Activated naive CD8-positive, alpha-beta T cell treated with anti-CD3 and anti-CD28 coated beads, Interleukin-2, amount 50 U/mL, for 16 hours (primary cell): ENCODE results near the gene NRXN3.
"Not testable (repeated sequence)": the region's sequence is repeated elsewhere in the genome, so short reads cannot be mapped to it uniquely, and the experiment has no call there.

ENCODE experiments used
- DNase-seq: peaks from one replicate; pipeline ENCODE4 v3.0.0-alpha.2; 2020; ENCODE audit warnings: low read depth, low spot score

NRXN3 gene

DNA sequence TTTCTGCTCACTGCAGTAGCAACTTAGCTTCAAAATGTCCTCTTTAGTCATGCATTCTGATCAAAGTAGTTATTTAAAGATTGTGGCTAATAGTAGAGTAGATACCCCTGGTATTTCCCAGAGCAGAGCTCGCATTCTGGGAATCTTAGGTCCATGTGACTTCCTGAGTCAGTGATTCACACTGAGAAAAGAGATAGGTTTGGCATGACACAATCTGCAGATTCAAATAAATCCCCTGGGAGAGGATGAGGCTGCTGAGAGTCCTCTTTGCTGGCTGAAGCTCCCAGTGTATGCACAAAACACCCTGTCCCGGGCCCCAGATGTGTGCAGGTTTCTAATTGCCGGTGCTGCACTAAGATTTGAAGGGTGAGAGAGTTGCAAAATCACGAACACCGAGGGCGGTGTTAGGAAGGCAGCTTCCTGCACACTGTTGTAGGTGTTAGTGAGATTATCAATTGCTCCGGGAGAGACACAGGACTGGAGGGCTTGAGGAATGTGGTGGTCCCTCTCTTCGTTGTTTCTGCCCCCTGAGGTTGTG is 233.2 kb downstream of the NRXN3 start:
- no peak for DNase-seq

- no peak for DNase-seq
Measured at GRCh38 chr14:78405079-78405856, 235.1 kb downstream of the NRXN3 start.

DNA sequence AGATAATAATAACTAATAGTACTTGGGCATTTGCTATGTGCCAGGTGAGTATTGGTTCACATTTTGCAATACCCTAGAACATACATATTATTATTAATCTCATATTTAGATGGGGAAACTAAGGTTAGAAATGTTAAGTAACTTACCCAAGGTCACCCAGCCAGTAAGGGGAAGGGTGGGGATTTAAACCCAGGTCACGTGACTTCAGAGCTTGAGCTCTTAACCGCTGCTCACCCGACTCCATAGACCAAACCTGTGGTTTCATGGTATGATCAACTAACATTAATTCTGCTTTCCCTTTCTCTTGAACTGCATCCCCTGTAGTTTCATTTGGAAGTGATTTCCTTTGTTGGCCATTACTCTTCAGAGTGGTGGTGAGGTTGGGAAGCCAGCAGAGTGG is 242.3 kb downstream of the NRXN3 start:
- DNase-seq: no peak

- no peak for DNase-seq
Measured at GRCh38 chr14:78414172-78414571, 244.0 kb downstream of the NRXN3 start.

GRCh38 chr14:78417532-78417931 is 247.4 kb downstream of the NRXN3 start:
- DNase-seq: no peak

- DNase-seq: no peak
Measured at GRCh38 chr14:78424311-78424710, 254.1 kb downstream of the NRXN3 start.

DNA sequence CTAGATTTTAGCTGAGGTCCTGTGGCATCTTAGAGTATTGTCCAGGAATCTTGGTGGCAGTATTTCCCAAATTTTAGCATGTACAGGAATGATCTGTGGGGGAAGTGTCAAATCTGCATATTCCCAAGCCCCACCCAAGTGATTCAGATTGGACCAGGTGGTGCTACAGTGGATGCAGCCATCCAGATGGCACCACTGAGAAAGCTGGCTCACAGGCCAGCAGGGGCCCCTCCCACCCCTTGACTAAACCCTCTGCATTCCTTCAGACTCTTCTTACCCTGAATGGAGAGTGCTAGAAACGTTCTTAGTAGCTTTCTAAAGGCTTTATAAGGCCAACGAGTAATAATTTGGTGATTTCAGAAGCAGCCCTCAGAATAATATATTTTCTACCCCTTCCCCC is 255.2 kb downstream of the NRXN3 start:
- DNase-seq: no peak

DNA sequence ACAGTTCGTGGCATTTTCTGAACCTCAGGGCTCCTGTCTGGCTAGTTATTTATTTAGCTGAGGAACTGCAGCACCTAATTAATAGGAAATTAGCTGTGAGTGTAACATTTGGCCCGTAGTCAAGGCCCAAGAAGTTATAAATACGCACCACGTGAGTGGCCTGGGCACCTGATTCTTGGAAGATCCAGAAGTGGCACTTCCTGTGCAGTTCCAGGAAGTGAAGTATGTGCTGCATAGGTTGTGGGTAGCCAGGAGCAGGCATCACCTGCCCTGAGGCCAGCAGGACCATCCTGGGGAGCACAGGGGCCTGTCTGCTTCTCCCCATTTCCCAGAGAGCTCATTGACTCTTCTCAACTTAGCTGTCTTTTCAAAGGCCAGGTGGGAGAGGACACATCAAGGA is 255.6 kb downstream of the NRXN3 start:
- no peak for DNase-seq

DNA sequence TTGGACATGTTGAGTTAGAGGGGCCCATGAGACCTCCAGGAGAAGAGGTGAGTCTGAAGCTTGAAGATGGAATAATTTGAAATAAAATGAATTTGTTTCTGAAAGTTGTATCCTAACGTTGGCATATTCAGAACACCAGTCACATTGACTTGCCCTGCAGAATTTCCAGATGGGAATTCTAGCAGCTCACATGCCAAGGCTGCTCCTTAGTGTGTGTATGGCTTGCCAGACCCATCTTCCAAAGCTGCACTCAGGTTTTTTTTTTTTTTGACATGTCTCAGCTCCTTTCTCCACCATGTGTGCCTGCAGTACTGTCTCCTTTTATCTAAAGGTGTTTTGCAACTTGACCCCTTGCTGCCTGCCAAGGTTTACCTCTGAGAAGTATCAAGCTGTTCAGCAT is 261.9 kb downstream of the NRXN3 start:
- no peak for DNase-seq

- DNase-seq: not testable (repeated sequence)
Measured at GRCh38 chr14:78437448-78437847, 267.3 kb downstream of the NRXN3 start.

GRCh38 chr14:78440356-78440894 is 270.3 kb downstream of the NRXN3 start:
- no peak for DNase-seq

DNA sequence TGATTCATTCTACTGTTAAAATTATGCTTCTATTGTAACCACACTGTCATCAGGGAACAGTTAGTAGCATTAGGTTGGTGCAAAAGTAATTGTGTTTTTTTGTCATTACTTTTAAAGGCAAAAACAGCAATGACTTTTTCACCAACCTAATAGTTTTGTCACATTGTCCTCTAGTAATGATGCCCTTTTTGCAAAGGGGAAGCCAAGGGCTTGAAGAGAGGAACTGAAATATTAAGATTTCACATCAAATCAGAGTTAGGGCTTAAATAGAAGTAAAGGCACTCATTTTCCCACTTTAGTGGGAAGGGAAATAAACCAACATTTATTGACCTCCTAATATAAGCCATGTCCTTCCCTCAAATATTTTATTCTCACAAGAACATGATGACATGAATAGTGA is 273.7 kb downstream of the NRXN3 start:
- no peak for DNase-seq

DNA sequence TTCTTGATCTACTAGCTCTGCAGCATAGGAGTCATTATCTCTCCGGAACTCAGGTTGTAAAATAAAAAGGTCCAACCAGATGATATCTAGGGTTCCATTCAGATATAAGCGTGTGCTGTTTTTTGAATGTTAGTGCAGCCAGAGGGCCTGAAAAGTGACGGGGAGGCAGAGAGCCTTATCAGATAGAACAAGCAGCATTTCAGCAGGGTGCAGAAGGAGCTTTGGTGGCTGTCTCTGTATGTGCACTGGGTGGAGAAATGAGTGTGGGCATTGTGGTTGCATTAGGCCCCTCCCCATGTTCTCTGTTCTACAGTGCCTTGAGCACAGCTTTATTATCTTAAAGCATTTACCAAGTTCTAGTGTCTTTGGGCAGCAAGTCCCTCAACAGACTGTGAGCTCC is 275.1 kb downstream of the NRXN3 start:
- DNase-seq: no peak

DNA sequence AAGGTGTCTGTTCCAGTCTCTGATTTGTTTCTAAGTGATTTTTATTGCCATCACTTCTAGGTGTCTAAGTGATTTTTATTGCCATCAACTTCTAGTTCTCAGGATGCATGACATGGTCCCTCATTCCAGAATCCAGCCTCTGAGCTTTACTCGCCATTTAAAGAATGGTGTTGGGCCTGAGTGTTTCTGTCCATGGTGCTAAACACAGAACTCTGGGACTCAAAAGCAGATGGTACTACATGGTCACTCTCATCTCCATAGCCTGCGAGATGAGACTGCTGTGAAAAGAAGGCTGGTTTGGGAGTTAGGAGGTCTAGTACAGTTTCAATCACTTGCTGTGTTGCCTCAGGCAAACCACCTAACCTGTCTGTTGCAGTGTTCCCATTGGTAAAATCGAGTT is 276.6 kb downstream of the NRXN3 start:
- DNase-seq: no peak

DNA sequence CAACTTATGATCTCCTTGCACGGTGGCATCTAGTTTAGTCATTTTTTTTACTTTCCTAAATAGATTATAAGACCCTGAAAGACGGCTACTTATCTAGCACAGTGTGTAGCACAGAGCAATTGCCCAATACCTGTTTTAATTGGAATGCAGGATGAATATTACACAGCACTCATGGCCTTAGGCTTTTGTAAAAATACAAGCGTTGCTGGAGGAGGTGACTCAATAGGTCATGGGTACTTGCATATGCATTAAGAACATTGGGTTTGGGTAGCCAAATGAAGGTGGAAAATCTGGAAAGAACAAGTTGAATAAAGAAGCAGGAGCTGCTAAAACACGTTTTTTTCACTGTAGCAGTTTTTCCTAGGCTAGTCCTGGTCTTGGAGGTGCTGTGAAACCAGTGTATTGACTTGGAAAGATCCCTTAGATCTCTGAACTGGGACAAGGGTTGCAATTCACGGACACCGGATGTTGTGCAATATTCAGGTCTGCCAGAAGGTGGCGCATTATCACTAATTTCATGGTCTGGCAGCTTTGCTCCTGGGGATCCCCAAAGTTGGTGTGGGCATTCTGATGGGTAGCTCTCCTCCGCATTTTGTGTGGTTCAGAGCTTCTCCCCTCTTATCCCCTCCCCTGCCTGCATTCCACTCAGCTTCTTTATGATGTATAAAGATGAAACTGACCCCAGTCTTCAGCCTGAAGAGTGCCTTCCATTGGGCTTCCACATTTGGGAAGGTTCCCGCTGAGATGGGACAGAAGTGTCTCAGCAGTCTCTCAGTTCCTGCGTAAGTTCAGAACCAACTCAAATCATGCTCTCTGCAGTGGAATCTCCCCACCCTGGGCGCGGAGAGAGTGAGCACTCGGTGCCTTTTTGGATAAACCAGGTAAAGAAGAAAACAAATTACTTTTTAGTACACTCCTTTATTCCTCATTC is 278.3 kb downstream of the NRXN3 start:
- DNase-seq: no peak

DNA sequence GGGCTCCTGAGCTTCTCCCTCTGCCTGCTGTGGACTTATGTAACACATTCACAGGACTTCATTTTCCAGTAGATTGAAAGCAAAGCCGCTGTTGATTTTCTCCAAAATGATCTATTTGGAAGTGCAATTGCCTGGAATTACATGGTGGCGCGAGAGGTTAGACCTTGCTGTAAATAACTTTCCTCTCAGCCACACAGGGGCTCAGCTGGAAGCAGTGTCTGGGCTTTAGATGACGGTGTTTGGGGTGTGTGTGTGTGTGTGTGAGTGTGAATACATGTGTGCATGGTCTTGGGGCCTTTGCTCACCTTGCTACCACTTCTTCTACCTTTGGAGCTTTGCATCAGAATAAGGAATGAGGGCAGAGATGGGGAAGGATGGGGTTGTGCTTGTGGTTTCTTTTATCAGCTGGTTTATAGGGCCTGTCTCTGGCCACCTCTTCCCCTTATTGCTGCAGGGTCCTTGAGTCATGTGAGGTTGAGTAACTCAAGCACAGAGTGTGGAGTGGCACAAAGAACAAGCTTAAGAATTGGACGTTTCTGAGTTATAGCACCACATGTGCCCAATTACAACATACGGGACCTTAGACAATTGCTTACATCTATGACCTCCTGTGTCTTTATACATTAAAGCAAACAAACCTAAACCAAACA is 280.6 kb downstream of the NRXN3 start:
- no peak for DNase-seq

DNA sequence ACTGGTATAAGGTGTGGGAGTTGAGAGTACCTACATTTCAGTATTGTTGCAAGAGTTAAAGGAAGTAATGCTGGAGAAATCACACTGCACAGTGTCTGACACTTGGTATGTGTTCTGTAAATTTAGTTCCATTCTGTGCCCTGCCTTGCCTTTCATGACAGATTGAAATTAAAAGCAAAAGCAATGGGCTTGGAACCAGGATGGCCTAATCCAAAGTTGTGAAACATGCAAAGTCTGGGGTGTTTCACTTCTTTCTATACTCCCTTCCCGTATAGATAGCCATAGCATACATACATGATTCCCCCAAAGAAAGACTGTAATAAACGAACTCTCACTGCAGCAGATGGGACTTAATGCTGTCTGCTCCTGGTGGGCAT is 281.1 kb downstream of the NRXN3 start:
- DNase-seq: no peak

DNA sequence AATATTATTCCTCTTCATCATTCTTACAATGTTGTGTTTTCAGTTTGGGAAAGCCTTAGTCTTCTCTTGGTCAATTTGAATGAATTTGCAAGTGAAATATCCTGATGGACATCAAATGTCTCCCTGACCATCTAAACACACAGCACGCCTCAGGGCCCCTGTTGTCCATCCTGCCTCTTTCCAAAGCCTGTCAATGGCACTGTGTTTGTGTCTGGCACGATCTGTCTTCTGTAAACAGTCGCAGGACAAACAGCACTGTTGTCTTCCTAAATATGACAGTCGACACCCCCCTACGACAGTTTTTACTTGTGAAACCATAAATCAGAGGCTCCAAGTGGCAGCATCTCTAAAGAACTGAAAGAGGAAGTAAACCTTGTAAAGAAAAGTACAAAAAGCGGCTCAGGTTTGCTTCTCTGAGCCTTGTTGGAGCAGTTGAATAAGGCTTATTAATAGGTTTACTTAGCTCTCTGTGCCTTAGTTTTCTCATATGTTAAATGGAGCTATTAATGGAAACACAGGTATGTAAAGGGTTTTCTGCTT is 285.8 kb downstream of the NRXN3 start:
- no peak for DNase-seq

- DNase-seq: no peak
Measured at GRCh38 chr14:78469947-78470346, 299.8 kb downstream of the NRXN3 start.

GRCh38 chr14:78479127-78479780 is 309.1 kb downstream of the NRXN3 start:
- DNase-seq: no peak

GRCh38 chr14:78484028-78484427 is 313.9 kb downstream of the NRXN3 start:
- DNase-seq: no peak
